Activated CD4-positive, alpha-beta memory T cell treated with anti-CD3 and anti-CD28 coated beads, Interleukin-2, amount 10 ng/mL, durations not matched to agents 7 days and 5 days (primary cell): ENCODE results near the gene PTPRM. TPM values are rescaled to one million over a fixed set of nuclear protein-coding genes. Genes with fewer than 3 reads are reported as not detected.

Experiments
- CTCF ChIA-PET: fragments of 350-600 bp; sonication (Branson Sonifier 250); formaldehyde crosslinking; loops from one replicate; lab custom pipeline; 2021; ENCODE audit warnings: antibody characterized with exemption, inconsistent platforms; lab: Charles Lee
- POLR2A ChIA-PET: fragments of 350-600 bp; sonication (Branson Sonifier 250); formaldehyde crosslinking; loops from one replicate; lab custom pipeline; 2021; ENCODE audit warnings: antibody characterized with exemption; lab: Charles Lee
- DNase-seq: peaks from one replicate; pipeline ENCODE4 v3.0.0-alpha.2; 2020
- H3K27ac Mint-ChIP-seq: one replicate; pipeline ENCODE4 v1.8.0; 2021; ENCODE audit warnings: mild to moderate bottlenecking, mixed read lengths
- H3K27me3 Mint-ChIP-seq: one replicate; pipeline ENCODE4 v1.8.0; 2021; ENCODE audit warnings: mixed read lengths
- H3K36me3 Mint-ChIP-seq: one replicate; pipeline ENCODE4 v1.8.0; 2021; ENCODE audit warnings: low read depth, mixed read lengths
- H3K4me1 Mint-ChIP-seq: one replicate; pipeline ENCODE4 v1.8.0; 2021; ENCODE audit warnings: mixed read lengths
- H3K4me3 Mint-ChIP-seq: one replicate; pipeline ENCODE4 v1.8.0; 2021; ENCODE audit warnings: mild to moderate bottlenecking, mixed read lengths
- H3K9me3 Mint-ChIP-seq: one replicate; pipeline ENCODE4 v1.8.0; 2021; ENCODE audit warnings: mixed read lengths
- total RNA-seq, 2 experiments: library from RNA; stranded (reverse); gene quantifications; one replicate each; pipeline ENCODE4 v1.2.3, GENCODE V29; 2021

Gene PTPRM
- total RNA-seq, 2 experiments from 2014 or later: 9.3 to 12.3 TPM

DNA sequence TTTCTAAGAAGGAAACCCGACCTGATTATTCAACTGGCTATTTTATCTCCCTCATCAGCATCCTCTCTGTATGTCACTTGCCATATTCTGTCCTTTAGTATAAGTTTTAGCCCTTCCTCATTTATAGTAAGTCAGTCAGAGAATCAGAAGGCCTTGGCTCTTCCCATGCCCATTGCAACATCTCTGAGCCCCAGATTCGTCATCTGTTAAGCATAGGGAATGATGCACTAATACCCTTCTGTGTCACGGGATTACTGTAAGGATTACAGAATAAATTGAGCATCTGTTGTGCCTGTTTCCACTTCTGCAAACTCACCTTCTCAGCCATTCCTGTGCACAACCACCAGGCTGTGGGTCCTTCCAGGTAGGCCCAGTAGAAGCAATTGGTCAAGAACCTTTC, 784.0 kb downstream of the PTPRM start:
- no peak overlapping the region for H3K27ac Mint-ChIP-seq
- no peak overlapping the region for H3K4me3 Mint-ChIP-seq
- H3K36me3 Mint-ChIP-seq: no peaks in the 10 kb centered on the region
- DNase-seq: no peak
- ChIA-PET POLR2A (no interaction called here), CTCF (no interaction called here)
- H3K4me1 Mint-ChIP-seq: no peaks in the 10 kb centered on the region
- no peaks in the 10 kb centered on the region for H3K27me3 Mint-ChIP-seq
- no peaks in the 10 kb centered on the region for H3K9me3 Mint-ChIP-seq

- Mint-ChIP-seq H3K27ac (no peak overlapping the region), H3K9me3 (no peaks in the 10 kb centered on the region), H3K4me1 (no peaks in the 10 kb centered on the region), H3K4me3 (no peak overlapping the region), H3K27me3 (no peaks in the 10 kb centered on the region), H3K36me3 (no peaks in the 10 kb centered on the region)
- no peak for DNase-seq
- POLR2A ChIA-PET: no interaction called here
- CTCF ChIA-PET: no interaction called here
Observed at GRCh38 chr18:8354304-8354703, 787.2 kb downstream of the PTPRM start.

GRCh38 chr18:8356001-8356400, 788.9 kb downstream of the PTPRM start:
- no peaks in the 10 kb centered on the region for H3K9me3 Mint-ChIP-seq

DNA sequence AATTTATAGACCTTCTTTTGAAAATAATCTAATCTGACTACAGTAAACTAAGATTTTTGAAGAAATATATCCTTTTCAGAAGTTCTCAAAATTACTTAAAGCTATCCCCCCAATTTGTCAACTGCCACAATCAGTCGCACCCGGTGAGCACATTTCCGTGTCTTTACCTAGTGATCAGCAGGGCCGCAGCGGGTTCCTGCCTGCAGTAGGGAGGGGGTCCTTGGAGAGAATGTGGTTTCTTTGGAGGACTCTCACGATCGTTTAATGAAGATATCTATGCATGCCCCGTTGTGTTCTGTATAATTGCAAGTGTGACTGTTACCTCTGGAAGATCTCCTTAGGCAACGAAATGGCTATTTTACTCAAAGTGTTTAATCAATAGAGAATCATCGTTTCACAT, 790.2 kb downstream of the PTPRM start:
- H3K4me1 Mint-ChIP-seq: no peaks in the 10 kb centered on the region
- DNase-seq: no peak
- no peak overlapping the region for H3K4me3 Mint-ChIP-seq
- H3K36me3 Mint-ChIP-seq: no peaks in the 10 kb centered on the region
- no peaks in the 10 kb centered on the region for H3K27me3 Mint-ChIP-seq
- H3K9me3 Mint-ChIP-seq: no peaks in the 10 kb centered on the region
- no peak overlapping the region for H3K27ac Mint-ChIP-seq
- POLR2A ChIA-PET: no interaction called here
- CTCF ChIA-PET: no interaction called here

More at GRCh38 chr18:8356001-8356400, 788.9 kb downstream of the PTPRM start:
- DNase-seq: no peak
- Mint-ChIP-seq H3K4me1 (no peaks in the 10 kb centered on the region), H3K36me3 (no peaks in the 10 kb centered on the region), H3K27ac (no peak overlapping the region), H3K27me3 (no peaks in the 10 kb centered on the region), H3K4me3 (no peak overlapping the region)
- ChIA-PET POLR2A (no interaction called here), CTCF (no interaction called here)

GRCh38 chr18:8358033-8358765, 791.1 kb downstream of the PTPRM start:
- ChIA-PET POLR2A (no interaction called here), CTCF (no interaction called here)
- Mint-ChIP-seq H3K9me3 (no peaks in the 10 kb centered on the region), H3K27me3 (no peaks in the 10 kb centered on the region), H3K36me3 (no peaks in the 10 kb centered on the region), H3K4me1 (no peaks in the 10 kb centered on the region), H3K27ac (no peak overlapping the region), H3K4me3 (no peak overlapping the region)
- DNase-seq: no peak

DNA sequence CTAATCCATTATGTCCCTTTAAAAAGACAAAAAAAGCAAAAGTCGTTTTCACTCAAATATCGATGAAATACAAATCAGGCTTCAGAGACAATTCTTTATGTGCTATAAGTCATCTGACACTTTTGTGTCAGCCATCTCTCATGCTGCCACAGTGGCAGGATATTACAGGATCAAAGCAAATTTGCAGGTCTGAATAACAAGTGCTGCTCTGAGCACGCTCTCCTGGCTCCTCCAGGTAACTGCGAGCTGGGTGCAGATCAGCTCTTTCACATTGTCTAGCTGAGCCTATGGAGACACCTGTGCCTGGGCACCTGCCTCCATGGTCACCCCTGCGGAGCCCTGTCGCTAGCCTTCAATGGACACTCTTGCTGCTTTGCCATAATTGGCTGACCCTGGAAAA, 792.0 kb downstream of the PTPRM start:
- ChIA-PET CTCF (no interaction called here), POLR2A (no interaction called here)
- Mint-ChIP-seq H3K9me3 (no peaks in the 10 kb centered on the region), H3K4me1 (no peaks in the 10 kb centered on the region), H3K27ac (no peak overlapping the region), H3K27me3 (no peaks in the 10 kb centered on the region), H3K4me3 (no peak overlapping the region), H3K36me3 (no peaks in the 10 kb centered on the region)
- no peak for DNase-seq

DNA sequence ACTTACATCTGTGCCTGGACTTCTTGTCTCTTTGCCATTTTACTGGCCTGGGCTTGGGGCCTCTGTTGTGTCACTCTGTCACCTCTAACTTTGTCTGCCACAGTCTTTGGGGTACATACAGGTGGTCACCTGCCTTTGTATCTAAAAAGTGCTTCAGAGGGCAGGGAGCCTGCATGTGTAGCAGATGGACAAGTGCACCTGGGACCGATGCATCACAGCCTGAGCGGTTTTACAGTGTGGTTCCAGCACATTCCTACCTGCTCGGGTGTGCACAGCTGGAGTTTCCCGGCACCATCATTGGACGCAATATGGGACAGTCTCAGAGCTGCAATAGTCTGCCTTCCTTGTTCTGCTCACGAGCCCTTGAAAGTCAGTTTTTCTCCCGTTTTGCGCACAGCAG, 792.4 kb downstream of the PTPRM start:
- H3K27ac Mint-ChIP-seq: no peak overlapping the region
- no peaks in the 10 kb centered on the region for H3K9me3 Mint-ChIP-seq
- no peaks in the 10 kb centered on the region for H3K4me1 Mint-ChIP-seq
- no peak for DNase-seq
- no peaks in the 10 kb centered on the region for H3K36me3 Mint-ChIP-seq
- H3K27me3 Mint-ChIP-seq: no peaks in the 10 kb centered on the region
- no peak overlapping the region for H3K4me3 Mint-ChIP-seq
- ChIA-PET CTCF (no interaction called here), POLR2A (no interaction called here)

DNA sequence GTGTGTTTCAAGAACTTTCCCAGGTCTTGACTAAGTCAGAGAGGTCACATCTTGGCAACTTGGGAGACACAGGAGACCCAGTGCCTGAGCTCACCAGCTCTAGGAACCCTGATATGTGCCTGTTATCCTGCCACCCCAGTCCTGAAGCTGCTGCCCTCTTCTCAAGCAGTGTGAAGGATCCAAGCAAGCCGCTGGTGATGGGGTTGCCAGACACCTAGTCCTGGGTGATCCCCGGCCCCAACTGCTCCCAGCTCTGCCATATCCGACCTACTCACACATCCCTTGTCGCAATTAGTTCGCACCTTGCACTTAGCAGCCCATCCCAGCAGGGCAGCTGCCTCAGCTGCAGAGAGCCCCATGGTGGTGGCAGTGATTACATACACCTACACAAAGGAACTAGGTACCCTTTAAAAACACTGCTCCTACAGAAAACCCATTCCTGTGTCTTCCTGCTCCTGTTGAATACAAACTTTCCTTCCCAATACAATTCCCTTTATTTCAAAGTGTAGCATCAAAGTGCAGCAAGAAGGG, 794.9 kb downstream of the PTPRM start:
- Mint-ChIP-seq H3K9me3 (no peaks in the 10 kb centered on the region), H3K4me3 (no peak overlapping the region), H3K4me1 (no peaks in the 10 kb centered on the region), H3K27ac (no peak overlapping the region), H3K27me3 (peaks cover 3% of the 10 kb centered on the region), H3K36me3 (no peaks in the 10 kb centered on the region)
- DNase-seq: no peak
- ChIA-PET CTCF (interaction anchor here (1.1 kb wide), 1 partner anchor 9 kb away, joined by 3 read pairs; no protein-coding TSS in a partner anchor), POLR2A (interaction anchor here (0.9 kb wide), 1 partner anchor 11 kb away, joined by 3 read pairs; no protein-coding TSS in a partner anchor)

DNA sequence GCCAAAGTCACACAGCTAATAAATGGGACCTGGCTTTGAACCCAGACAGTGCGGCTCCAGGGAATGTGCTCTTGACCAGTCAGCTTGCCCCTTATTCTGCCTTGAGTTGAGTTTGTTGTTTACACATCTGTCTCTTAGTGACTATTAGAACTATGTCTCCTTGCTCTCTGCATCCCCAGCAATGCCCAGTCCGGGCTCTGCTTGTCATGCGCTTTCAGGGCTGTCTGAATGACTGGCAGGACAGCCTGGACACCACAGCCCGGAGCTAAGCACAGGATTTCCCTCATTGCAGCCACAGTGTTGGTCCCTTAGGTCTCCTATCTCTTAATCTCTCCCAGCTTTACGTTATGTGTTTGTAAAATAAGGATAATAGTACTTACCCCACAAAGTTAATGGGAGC, 795.7 kb downstream of the PTPRM start:
- H3K36me3 Mint-ChIP-seq: no peaks in the 10 kb centered on the region
- CTCF ChIA-PET: no interaction called here

GRCh38 chr18:8364385-8364784, 797.3 kb downstream of the PTPRM start:
- POLR2A ChIA-PET: no interaction called here
- DNase-seq: no peak
- H3K4me1 Mint-ChIP-seq: no peaks in the 10 kb centered on the region
- H3K4me3 Mint-ChIP-seq: no peak overlapping the region
- H3K36me3 Mint-ChIP-seq: no peaks in the 10 kb centered on the region
- H3K27ac Mint-ChIP-seq: no peak overlapping the region
- peaks cover 11% of the 10 kb centered on the region for H3K27me3 Mint-ChIP-seq
- CTCF ChIA-PET: no interaction called here
- no peaks in the 10 kb centered on the region for H3K9me3 Mint-ChIP-seq

More for the DNA sequence above, 795.7 kb downstream of the PTPRM start:
- H3K9me3 Mint-ChIP-seq: no peaks in the 10 kb centered on the region
- H3K4me1 Mint-ChIP-seq: no peaks in the 10 kb centered on the region
- no peak for DNase-seq
- no peak overlapping the region for H3K27ac Mint-ChIP-seq
- H3K27me3 Mint-ChIP-seq: peaks cover 6% of the 10 kb centered on the region
- POLR2A ChIA-PET: interaction anchor here (0.9 kb wide), 1 partner anchor 10 kb away, joined by 3 read pairs; no protein-coding TSS in a partner anchor
- no peak overlapping the region for H3K4me3 Mint-ChIP-seq

DNA sequence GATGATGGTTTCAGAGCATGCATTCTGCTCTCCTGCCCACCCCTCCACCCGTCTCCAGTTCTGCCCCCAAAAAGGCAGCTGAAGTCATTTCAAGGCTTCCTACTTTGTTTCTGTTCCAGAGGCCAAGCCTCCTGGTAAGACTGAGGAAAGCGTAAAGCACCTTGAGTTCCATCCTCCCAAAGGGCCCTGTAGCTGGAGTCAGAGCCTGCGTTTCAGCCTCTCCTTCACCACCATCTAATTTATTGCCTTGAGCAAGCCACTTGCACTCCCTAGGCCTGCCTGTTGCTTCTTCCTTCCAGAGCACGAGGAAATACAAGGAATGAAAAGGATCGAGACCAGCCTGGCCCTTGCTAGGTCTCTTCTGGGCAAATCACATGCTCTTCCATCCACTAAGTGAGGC, 797.9 kb downstream of the PTPRM start:
- Mint-ChIP-seq H3K9me3 (no peaks in the 10 kb centered on the region), H3K27me3 (peaks cover 11% of the 10 kb centered on the region), H3K4me3 (no peak overlapping the region), H3K4me1 (no peaks in the 10 kb centered on the region), H3K36me3 (no peaks in the 10 kb centered on the region), H3K27ac (no peak overlapping the region)
- POLR2A ChIA-PET: no interaction called here
- DNase-seq: no peak
- CTCF ChIA-PET: no interaction called here

GRCh38 chr18:8365528-8365927, 798.4 kb downstream of the PTPRM start:
- peaks cover 11% of the 10 kb centered on the region for H3K27me3 Mint-ChIP-seq
- ChIA-PET CTCF (no interaction called here), POLR2A (no interaction called here)
- H3K27ac Mint-ChIP-seq: no peak overlapping the region
- no peak for DNase-seq
- H3K36me3 Mint-ChIP-seq: no peaks in the 10 kb centered on the region
- H3K4me3 Mint-ChIP-seq: no peak overlapping the region
- H3K9me3 Mint-ChIP-seq: no peaks in the 10 kb centered on the region
- H3K4me1 Mint-ChIP-seq: no peaks in the 10 kb centered on the region

- ChIA-PET POLR2A (no interaction called here), CTCF (no interaction called here)
- Mint-ChIP-seq H3K27ac (no peak overlapping the region), H3K9me3 (no peaks in the 10 kb centered on the region), H3K27me3 (peaks cover 11% of the 10 kb centered on the region), H3K36me3 (no peaks in the 10 kb centered on the region), H3K4me1 (no peaks in the 10 kb centered on the region), H3K4me3 (no peak overlapping the region)
- no peak for DNase-seq
Observed at GRCh38 chr18:8366070-8366469, 799.0 kb downstream of the PTPRM start.

- POLR2A ChIA-PET: no interaction called here
- Mint-ChIP-seq H3K36me3 (no peaks in the 10 kb centered on the region), H3K27me3 (peaks cover 11% of the 10 kb centered on the region), H3K9me3 (no peaks in the 10 kb centered on the region), H3K27ac (no peak overlapping the region), H3K4me3 (no peak overlapping the region), H3K4me1 (no peaks in the 10 kb centered on the region)
- CTCF ChIA-PET: no interaction called here
- DNase-seq: no peak
Observed at GRCh38 chr18:8366656-8367055, 799.5 kb downstream of the PTPRM start.
